ENCODE data around the gene HOXA4.

Gene HOXA4

GRCh38 chr7:27095050-27095896, 35.3 kb downstream of the HOXA4 start:
- no peak for DNase-seq

DNA sequence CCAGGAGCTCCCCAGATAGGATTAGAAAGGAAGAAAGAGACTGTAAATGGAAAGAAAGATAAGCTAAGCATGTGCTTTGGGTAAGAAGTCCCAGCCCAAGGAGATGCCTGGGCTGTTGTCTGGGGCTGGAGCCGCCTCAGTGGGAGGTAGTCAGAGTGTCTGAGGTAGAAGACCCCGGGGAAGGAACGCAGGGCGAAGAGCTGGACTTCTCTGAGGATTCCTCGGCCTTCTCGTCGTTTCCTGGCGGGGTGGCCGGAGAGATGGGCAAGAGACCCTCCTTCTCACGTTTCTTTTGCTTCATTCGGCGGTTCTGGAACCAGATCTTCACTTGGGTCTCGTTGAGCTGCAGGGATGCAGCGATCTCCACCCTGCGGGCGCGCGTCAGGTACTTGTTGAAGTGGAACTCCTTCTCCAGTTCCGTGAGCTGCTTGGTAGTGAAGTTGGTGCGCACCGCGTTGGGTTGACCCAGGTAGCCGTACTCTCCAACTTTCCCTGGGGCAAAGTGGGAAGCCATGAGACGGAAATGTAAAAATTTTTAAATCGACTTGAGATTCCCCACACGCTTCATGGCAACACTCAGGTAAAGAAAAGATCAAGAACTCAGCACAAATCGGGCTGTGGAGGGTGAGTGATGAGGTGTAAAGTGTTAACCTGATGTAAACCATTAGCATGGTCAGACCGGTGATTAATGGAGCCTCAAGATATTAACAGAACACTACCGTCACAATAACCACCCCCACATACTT, 36.1 kb downstream of the HOXA4 start:
- DNase-seq: no peak

GRCh38 chr7:27093184-27093895, 37.2 kb downstream of the HOXA4 start:
- DNase-seq: no peak

DNA sequence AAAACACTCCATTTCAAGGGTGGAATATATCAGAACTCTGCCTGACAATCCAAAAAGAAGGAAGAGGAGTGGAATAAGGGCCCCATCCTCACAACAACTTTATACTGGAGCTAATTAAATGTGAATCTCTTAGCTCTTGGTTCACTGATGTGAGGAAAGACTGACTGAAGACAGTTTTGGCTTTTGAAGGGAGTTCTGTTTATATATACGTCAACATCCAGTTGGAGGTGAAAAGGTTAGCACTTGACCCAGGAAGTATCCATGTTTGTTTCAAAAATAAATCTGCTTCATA, 37.8 kb downstream of the HOXA4 start:
- no peak for DNase-seq

DNA sequence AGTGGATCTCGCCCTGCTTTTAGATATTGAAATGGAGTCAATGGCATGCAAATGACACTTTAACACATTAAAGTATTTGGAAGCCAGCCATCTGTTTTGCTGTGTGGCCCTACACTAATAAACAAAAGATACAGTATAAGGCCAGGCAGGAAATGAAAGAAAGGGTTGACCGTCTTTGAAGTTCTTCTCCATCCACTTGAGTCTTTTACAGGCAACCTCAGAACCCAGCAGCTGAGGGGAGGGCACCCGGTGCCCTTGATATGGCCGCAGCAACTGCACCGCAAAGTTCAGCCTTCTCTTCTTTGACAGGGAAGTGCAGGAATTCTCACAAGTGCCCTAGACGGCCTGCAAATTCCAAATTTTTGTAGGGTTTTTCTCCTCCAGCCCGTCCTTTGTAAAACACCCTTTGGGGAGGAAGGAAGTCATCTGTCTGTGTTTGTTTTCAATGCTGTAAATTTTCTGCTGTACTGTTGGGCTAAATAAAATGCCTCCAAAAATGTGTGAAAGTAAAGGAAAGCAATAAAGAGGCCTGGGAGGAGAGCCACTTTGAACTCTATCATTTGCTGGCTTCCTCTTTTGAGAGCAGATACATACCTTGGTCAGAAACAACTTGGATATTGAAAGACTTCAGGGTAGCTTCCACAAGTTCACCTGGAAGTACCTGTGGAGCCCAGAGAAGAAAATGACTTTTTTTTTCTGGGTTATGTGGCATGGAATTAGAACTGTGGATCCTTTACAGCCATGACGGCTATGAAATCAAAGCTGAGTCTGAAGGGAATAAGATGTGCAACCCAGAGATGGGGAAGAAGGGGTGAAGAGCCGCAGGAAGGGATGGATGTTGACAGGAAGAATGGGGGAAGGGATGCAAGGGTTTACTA, 38.4 kb downstream of the HOXA4 start:
- no peak for DNase-seq

DNA sequence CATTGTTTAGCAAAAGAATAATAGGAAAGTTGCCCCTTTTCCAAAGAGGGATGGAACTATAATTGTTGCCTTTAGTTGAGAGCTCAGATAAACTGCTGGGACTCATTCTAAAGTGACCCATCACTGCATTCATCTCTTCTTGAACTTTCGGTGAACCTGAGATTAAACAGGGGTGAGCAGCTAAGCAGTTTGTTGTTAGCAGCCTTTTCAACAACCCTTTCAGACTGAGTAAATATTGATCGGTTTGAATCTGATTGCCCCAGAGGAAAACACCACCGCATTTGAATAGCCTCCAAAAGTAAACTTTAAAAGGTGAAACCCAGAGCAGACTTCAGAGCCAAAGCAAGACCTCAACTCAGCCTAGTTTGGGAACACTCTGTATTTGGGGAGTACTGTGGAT, 39.5 kb downstream of the HOXA4 start:
- DNase-seq: no peak

- DNase-seq: no peak
Measured at GRCh38 chr7:27088002-27088922, 42.3 kb downstream of the HOXA4 start.

DNA sequence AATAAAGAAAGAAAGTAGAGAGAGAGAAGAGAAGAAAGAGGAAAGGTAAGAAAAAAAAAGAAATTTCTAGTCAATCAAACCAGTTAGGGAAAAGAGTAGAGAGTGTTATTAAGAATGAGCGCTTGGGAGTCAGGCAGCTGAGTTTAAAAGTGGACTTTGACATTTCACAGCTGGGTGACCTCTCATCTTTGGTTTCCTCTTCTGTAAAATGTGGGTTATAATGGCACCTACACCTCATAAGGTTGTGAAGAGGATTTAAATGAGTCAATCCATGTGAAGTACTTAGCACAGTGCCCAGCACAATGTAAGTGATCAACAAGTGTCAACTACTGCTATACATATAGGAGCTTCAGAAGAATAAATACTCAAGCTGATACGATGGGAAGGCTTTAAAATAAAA, 46.9 kb downstream of the HOXA4 start:
- DNase-seq: no peak

GRCh38 chr7:27082171-27082570, 48.4 kb downstream of the HOXA4 start:
- no peak for DNase-seq

DNA sequence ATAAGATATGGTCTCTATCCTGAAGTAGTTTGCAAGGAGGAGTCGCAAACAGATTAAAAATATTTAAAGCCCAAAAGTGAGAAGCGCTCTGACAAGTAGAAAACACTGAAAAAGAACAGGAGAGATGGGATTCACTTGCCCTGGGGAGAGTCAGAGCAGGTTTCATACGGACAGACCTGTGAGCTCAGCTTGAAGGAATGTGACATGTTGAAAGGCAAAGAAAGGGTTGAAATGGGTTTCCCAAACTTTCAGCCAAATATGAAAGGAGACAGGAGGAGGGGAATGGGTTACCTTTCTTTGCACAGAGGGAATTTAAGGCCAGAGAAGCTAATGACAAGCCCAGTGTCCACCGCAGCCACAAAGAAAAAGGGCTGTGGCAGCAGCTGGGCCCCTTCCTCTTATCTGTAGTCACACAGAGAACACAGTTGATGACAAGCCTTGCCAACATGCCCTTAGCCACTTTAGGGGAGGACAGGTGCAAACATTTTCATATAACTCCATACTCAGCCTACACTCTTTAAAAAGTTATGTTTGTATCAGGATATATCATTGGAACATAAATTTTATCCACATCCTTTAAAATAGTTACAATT, 49.6 kb downstream of the HOXA4 start:
- no peak for DNase-seq

- DNase-seq: no peak
Measured at GRCh38 chr7:27079234-27079975, 51.2 kb downstream of the HOXA4 start.

DNA sequence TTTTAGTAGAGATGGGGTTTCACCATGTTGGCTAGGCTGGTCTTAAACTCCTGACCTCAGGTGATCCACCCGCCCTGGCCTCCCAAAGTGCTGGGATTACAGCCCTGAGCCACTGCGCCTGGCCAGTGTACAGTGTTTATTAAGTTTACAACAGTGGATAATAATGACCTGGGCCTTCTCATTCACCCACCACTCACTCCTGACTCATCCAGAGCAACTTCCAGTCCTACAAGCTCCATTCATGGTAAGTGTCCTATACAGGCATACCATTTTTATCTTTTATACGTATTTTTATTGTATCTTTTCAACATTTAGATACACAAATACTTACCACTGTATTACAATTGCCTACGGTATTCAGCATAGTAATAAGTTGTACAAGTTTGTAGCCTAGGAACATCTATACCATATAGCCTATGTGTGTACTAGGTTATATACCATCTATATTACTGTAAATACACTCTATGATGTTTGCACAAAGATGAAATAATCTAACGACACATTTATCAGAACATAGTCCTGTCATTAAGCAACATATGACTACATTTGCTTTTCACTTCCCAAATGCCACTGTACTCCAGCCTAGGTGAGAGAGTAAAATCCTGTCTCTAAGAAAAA, 51.8 kb downstream of the HOXA4 start:
- DNase-seq: no peak
